Measurements from ENCODE around the gene TXNDC11.
"Not testable (repeated sequence)": the region's sequence is repeated elsewhere in the genome, so short reads cannot be mapped to it uniquely, and the experiment has no call there.

Gene TXNDC11

GRCh38 chr16:11742536-11743307 is at the start of gene TXNDC11:
Gene TXNDC11, minus strand, starts transcription at chr16:11742857. Its CDS starts 127 bp downstream, at chr16:11742730.
- DNase-seq = peak; percentile 99

- DNase-seq = no peak
Observed at GRCh38 chr16:11791144-11791828, 48.6 kb upstream of the TXNDC11 start.

- no peak for DNase-seq
Observed at GRCh38 chr16:11788914-11789313, 46.3 kb upstream of the TXNDC11 start.

GRCh38 chr16:11784980-11785599 is 42.4 kb upstream of the TXNDC11 start:
- DNase-seq = not testable (repeated sequence)

- DNase-seq = not testable (repeated sequence)
Observed at GRCh38 chr16:11784381-11784780, 41.7 kb upstream of the TXNDC11 start.

GRCh38 chr16:11784038-11784369 is 41.3 kb upstream of the TXNDC11 start:
- DNase-seq = no peak

GRCh38 chr16:11783319-11784037 is 40.8 kb upstream of the TXNDC11 start:
- peak; percentile 65 for DNase-seq

- no peak for DNase-seq
Observed at GRCh38 chr16:11781773-11782172, 39.1 kb upstream of the TXNDC11 start.

- no peak for DNase-seq
Observed at GRCh38 chr16:11780991-11781680, 38.5 kb upstream of the TXNDC11 start.

GRCh38 chr16:11779074-11779473 is 36.4 kb upstream of the TXNDC11 start:
- DNase-seq = no peak

- DNase-seq = no peak
Observed at GRCh38 chr16:11774065-11774626, 31.5 kb upstream of the TXNDC11 start.

- no peak for DNase-seq
Observed at GRCh38 chr16:11768849-11769248, 26.2 kb upstream of the TXNDC11 start.

GRCh38 chr16:11762431-11762830 is 19.8 kb upstream of the TXNDC11 start:
- DNase-seq = no peak

- no peak for DNase-seq
Observed at GRCh38 chr16:11759997-11760396, 17.3 kb upstream of the TXNDC11 start.

GRCh38 chr16:11759163-11759834 is 16.6 kb upstream of the TXNDC11 start:
- no peak for DNase-seq

- no peak for DNase-seq
Observed at GRCh38 chr16:11757671-11758545, 15.3 kb upstream of the TXNDC11 start.

- no peak for DNase-seq
Observed at GRCh38 chr16:11756248-11756647, 13.6 kb upstream of the TXNDC11 start.

GRCh38 chr16:11755022-11755760 is 12.5 kb upstream of the TXNDC11 start:
- no peak for DNase-seq

GRCh38 chr16:11752856-11753255 is 10.2 kb upstream of the TXNDC11 start:
- DNase-seq = no peak

GRCh38 chr16:11750056-11750455 is 7.4 kb upstream of the TXNDC11 start:
- DNase-seq = no peak

Measured in stimulated activated CD4-positive, alpha-beta T cell treated with anti-CD3 and anti-CD28 coated beads, Interleukin-4, amount 100 ng/mL, for 24 hours (primary cell).